Ovary (tissue), 3 donors: ENCODE measurements around the gene SLC16A5.
A peak's percentile ranks its signal among the peaks of the same experiment; 100 is the strongest.

ENCODE experiments used
- CTCF ChIP-seq, 3 donors: fragments of 450-650 bp in 2 of 3; fragments of 200-600 bp in 1 of 3; IDR thresholded peaks; one replicate each; pipeline versions ENCODE4 v1.5.1 to v1.8.0; 2016 to 2022; ENCODE audit warnings: antibody characterized with exemption in 3 of 3, mild to moderate bottlenecking in 1 of 3
- EP300 ChIP-seq: sonication (generic); formaldehyde crosslinking; IDR thresholded peaks from one replicate; pipeline ENCODE4 v1.6.1; 2017; ENCODE audit warnings: antibody characterized with exemption
- POLR2A ChIP-seq: fragments of 450-650 bp; IDR thresholded peaks from one replicate; pipeline ENCODE4 v1.6.1; 2017; ENCODE audit warnings: antibody characterized with exemption, mild to moderate bottlenecking, moderate library complexity
- donor health status: DM: no; HTN: no; CAD: no.

- peak in 1 of 3 donors; percentile 6 for TF ChIP-seq CTCF (IDR thresholded peaks at IDR 0.05)
- peak; percentile 93 for TF ChIP-seq POLR2A
- TF ChIP-seq EP300 = no peak
Measured at GRCh38 chr17:75046407-75047289, 41.1 kb upstream of the SLC16A5 start, which contains the start of the genes ATP5PD and KCTD2.
